ENCODE results near the gene ZIC4.

The ZIC4 gene

GRCh38 chr3:147360646-147361453 lies 45.5 kb downstream of the ZIC4 start:
- TF ChIP-seq TAF1 (IDR thresholded peaks at IDR 0.05; ENCODE audit: borderline replicate concordance, insufficient read depth, low read length) (no peak), FOXP2 (optimal IDR thresholded peaks at IDR 0.05; ENCODE audit: borderline replicate concordance, extremely low read depth, extremely low read length, insufficient read depth) (no peak), REST (IDR thresholded peaks at IDR 0.05; ENCODE audit: insufficient read depth in 1 of 2, low read depth in 2 of 2, low read length in 2 of 2) (no peak), POLR2AphosphoS5 (IDR thresholded peaks at IDR 0.05; ENCODE audit: low read depth, low read length) (no peak), SIN3A (IDR thresholded peaks at IDR 0.05; ENCODE audit: borderline replicate concordance, insufficient read depth, low read length) (no peak)

- TF ChIP-seq TAF1 (IDR thresholded peaks at IDR 0.05; ENCODE audit: borderline replicate concordance, insufficient read depth, low read length) (no peak), REST (IDR thresholded peaks at IDR 0.05; ENCODE audit: insufficient read depth in 1 of 2, low read depth in 2 of 2, low read length in 2 of 2) (no peak), FOXP2 (optimal IDR thresholded peaks at IDR 0.05; ENCODE audit: borderline replicate concordance, extremely low read depth, extremely low read length, insufficient read depth) (no peak), SIN3A (IDR thresholded peaks at IDR 0.05; ENCODE audit: borderline replicate concordance, insufficient read depth, low read length) (no peak), POLR2AphosphoS5 (IDR thresholded peaks at IDR 0.05; ENCODE audit: low read depth, low read length) (no peak)
Observed at GRCh38 chr3:147360051-147360439, 46.3 kb downstream of the ZIC4 start.

GRCh38 chr3:147359177-147360050 lies 46.9 kb downstream of the ZIC4 start:
- TF ChIP-seq TAF1 (IDR thresholded peaks at IDR 0.05; ENCODE audit: borderline replicate concordance, insufficient read depth, low read length) (no peak), POLR2AphosphoS5 (IDR thresholded peaks at IDR 0.05; ENCODE audit: low read depth, low read length) (no peak), SIN3A (IDR thresholded peaks at IDR 0.05; ENCODE audit: borderline replicate concordance, insufficient read depth, low read length) (no peak), REST (IDR thresholded peaks at IDR 0.05; ENCODE audit: insufficient read depth in 1 of 2, low read depth in 2 of 2, low read length in 2 of 2) (no peak)

- TF ChIP-seq TAF1 (IDR thresholded peaks at IDR 0.05; ENCODE audit: borderline replicate concordance, insufficient read depth, low read length), result no peak
- TF ChIP-seq REST (IDR thresholded peaks at IDR 0.05; ENCODE audit: insufficient read depth in 1 of 2, low read depth in 2 of 2, low read length in 2 of 2), result no peak
- TF ChIP-seq POLR2AphosphoS5 (IDR thresholded peaks at IDR 0.05; ENCODE audit: low read depth, low read length), result no peak
Observed at GRCh38 chr3:147358144-147358992, 48.0 kb downstream of the ZIC4 start.
